Transverse colon (tissue), 4 donors: ENCODE data around the gene ZNF207.
A peak's percentile ranks its signal among the peaks of the same experiment; 100 is the strongest.

Experiments used
- EP300 ChIP-seq: sonication (generic); formaldehyde crosslinking; IDR thresholded peaks from one replicate; pipeline ENCODE4 v1.6.1; 2017; ENCODE audit warnings: antibody characterized with exemption, low read depth
- POLR2A ChIP-seq: fragments of 450-650 bp; IDR thresholded peaks from one replicate; pipeline ENCODE4 v1.6.1; 2016; ENCODE audit warnings: antibody characterized with exemption, mild to moderate bottlenecking, moderate library complexity
- POLR2AphosphoS5 ChIP-seq, 3 donors: sonication (generic); formaldehyde crosslinking; IDR thresholded peaks; one replicate each; pipeline ENCODE4 v1.6.1; 2016; ENCODE audit warnings: antibody characterized with exemption in 3 of 3
- TF ChIP-seq, protein P1 (sequence below), 5 experiments: fragments of 200-600 bp in 3 of 5; fragments of 450-650 bp in 2 of 5; sonication (generic) in 3 of 5; IDR thresholded peaks; 1 replicate in 2 of 5; 2 replicates in 3 of 5; pipeline ENCODE4 v1.5.1; 2016 to 2017; ENCODE audit warnings: antibody characterized with exemption in 5 of 5, inconsistent platforms in 3 of 5, mild to moderate bottlenecking in 2 of 5, moderate library complexity in 1 of 5

DNA sequence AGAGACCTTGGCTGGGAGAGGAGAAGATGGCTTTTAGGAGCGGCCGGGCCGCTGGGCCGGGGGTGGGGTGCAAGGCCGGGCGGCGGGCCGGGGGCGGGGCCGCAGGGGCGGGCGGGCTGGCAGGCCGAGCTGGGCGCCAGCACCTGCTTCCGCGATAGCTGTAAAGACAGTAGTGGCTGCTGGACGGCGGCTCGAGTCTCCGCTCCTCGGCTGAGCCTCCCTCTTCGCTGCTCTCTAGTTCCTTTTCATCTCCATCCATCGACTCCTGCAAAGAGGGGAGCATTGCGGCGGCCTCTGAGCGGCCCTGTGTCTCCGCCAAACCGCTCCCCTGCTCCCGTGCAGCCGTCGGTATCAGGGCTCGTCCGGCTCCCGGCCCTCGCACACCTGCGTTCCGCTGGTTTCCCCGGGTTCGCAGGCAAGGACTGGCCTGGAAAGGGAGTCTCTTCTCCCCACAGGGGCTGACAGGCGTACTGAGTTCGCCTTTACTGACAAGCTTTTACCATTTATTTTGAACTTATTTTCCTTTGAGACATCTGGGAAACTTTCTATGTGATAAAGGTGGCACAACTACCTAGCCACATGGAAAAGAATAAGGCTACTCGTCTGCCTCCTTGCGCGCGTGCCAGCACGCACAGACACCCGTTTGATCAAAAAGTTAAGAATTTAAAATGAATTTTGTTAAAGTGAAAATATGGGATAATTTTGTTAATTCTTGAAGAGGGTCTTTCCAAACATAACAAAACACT lies 7.9 kb upstream of the ZNF207 start, which contains the start of gene C17orf75:
- TF ChIP-seq, protein P1, sequence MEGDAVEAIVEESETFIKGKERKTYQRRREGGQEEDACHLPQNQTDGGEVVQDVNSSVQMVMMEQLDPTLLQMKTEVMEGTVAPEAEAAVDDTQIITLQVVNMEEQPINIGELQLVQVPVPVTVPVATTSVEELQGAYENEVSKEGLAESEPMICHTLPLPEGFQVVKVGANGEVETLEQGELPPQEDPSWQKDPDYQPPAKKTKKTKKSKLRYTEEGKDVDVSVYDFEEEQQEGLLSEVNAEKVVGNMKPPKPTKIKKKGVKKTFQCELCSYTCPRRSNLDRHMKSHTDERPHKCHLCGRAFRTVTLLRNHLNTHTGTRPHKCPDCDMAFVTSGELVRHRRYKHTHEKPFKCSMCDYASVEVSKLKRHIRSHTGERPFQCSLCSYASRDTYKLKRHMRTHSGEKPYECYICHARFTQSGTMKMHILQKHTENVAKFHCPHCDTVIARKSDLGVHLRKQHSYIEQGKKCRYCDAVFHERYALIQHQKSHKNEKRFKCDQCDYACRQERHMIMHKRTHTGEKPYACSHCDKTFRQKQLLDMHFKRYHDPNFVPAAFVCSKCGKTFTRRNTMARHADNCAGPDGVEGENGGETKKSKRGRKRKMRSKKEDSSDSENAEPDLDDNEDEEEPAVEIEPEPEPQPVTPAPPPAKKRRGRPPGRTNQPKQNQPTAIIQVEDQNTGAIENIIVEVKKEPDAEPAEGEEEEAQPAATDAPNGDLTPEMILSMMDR (IDR thresholded peaks at IDR 0.05), result no peak
- TF ChIP-seq POLR2A (peak; percentile 59), POLR2AphosphoS5 (IDR thresholded peaks at IDR 0.05) (peak; percentile 57 to 64 (median 63)), EP300 (no peak)
